ENCODE measurements around the gene ADAM12. TPM values are rescaled to one million over a fixed set of nuclear protein-coding genes. Genes with fewer than 3 reads are reported as not detected.
"Not testable (repeated sequence)": the region's sequence is repeated elsewhere in the genome, so short reads cannot be mapped to it uniquely, and the experiment has no call there.

Gene ADAM12
- total RNA-seq, 1 experiment from 2014 or later: 26.1 TPM

DNA sequence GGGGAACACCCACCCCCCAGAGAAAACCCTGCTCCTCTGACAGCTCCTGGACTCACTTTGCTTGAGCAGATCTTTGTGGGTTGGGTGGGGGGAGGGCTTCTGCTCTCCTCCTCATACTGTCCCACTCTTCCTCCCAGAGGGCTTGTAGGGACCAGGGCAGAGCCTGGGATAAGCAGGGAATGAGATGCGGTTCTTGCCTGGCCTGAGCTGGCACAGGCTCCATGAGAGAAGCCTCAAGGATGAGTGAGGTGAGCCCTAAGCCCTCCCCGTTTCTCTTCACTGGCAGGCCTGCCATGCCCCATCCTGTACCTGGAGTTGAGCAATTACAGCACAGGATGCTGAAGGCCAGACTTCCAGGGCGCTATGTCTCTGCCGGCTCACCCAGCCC lies 134.7 kb downstream of the ADAM12 start:
- in situ Hi-C loops (cut with HindIII; ENCODE audit: low pct_unique_long_range_greater_than_20kb, low sequenced_read_pairs): no loop called here
- no peak for DNase-seq (ENCODE audit: low read depth)

DNA sequence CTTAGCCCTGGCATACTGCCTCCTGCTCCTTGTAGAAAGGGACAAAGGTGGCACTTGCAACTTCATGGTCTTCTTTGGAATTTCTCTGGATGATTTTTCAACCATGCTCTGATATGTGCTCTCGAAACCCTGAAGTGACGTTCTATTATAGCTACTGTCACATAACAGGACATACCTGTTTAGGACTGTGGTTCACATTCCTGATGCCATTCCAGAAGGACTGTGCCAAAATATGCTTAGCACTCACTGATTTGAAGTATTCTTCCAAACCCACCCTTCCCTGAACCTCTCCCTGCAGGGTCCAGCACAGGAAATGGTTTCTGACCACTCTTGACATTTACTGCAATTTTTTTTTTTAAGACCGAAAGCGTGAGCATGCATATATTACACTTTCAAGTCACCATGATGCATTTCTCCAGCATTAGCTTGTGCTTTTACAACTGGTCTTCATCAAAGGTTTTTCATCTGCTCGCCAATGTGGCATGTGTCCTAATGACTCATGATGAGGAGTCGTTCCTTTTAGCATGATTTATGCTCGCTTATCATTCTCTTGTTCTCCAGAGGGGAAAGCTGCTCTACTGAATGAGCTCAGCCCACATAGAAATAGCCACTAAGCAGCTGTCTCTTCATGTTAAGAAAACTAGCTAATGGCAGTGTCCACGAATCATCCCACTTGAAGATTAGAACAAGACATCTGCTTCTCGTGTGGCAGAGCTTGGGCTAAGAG lies 135.2 kb downstream of the ADAM12 start:
- in situ Hi-C loops (cut with HindIII; ENCODE audit: low pct_unique_long_range_greater_than_20kb, low sequenced_read_pairs): no loop called here
- peak; percentile 80 for DNase-seq (ENCODE audit: low read depth)

DNA sequence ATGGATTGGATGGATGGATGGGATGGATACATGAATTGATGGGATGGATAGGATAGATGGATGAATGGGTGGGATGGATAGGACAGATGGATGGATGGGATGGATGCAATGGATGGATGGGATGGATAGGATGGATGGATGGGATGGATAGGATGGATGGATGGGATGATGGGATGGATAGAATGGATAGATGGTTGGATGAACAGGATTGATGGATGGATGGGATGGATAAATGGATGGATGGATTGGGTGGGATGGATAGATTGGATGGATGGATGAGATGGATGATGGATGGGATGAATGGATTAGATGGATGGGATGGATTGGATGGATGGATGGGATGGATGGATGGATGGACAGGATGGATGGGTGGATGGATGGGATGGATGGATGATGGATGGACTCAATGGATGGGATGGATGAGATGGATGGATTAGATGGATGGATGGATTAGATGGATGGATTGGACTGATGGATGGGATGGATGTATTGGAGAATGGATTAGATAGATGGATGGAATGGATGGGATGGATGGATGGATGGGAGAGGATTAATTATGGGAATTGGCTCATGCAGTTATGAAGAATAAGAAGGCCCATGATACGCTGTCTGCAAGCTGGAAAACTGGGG lies 136.4 kb downstream of the ADAM12 start:
- in situ Hi-C loops (cut with HindIII; ENCODE audit: low pct_unique_long_range_greater_than_20kb, low sequenced_read_pairs): no loop called here
- DNase-seq (ENCODE audit: low read depth): no peak

DNA sequence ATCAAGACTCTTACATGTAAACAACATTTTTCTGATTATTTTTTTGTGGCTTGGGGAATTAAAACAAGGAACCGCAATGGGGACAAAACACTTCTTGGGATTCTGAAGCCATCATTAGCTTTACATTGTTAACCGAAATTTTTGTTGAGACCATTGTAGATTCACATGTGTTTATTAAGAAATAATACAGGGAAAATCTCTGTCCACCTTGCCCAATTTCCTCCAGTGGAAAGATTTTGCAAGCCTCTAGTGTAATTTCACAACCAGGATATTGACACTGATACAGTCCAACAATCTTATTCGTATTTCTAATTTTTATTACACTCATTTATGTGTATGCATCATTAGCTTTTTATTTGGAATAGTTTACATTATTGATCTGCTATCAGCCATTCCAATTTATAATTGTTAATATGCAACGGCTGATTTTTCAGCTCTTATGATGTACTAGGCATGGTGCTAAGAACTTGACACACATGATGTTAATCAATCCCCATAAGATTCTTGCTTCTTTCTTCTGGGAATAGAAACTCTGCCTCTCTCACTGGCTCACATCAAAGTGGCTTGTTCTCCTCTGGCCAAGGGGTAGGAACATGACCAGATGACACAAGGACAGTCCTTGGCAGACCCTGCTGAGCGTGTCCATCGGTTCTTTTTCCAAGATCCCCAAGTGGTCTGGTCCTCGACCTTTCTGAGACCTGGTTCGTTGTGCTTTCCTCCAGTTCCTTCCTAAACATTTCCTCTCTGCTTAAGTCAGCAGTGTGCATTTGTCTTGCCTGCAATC lies 137.6 kb downstream of the ADAM12 start:
- in situ Hi-C loops (cut with HindIII; ENCODE audit: low pct_unique_long_range_greater_than_20kb, low sequenced_read_pairs): no loop called here
- DNase-seq (ENCODE audit: low read depth): no peak

DNA sequence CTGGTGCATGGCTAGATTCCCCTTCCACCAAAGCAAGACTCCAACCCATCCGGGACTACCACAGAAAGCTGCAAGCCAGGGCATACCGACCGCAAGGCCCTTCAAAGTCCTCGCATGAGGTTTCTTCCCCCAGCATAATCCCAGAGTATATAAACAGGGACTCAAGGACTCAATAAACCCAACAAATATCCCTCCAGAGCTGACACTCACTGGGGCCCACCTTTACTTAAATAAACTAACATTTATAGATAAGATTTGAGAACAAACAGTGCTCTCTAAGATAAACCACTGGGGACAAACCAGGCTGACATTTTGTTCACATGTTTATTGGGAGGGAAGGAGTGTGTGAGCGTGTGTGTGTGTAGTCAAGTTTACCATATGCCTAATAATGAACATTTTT lies 138.2 kb downstream of the ADAM12 start:
- in situ Hi-C loops (cut with HindIII; ENCODE audit: low pct_unique_long_range_greater_than_20kb, low sequenced_read_pairs): no loop called here
- DNase-seq (ENCODE audit: low read depth): no peak

DNA sequence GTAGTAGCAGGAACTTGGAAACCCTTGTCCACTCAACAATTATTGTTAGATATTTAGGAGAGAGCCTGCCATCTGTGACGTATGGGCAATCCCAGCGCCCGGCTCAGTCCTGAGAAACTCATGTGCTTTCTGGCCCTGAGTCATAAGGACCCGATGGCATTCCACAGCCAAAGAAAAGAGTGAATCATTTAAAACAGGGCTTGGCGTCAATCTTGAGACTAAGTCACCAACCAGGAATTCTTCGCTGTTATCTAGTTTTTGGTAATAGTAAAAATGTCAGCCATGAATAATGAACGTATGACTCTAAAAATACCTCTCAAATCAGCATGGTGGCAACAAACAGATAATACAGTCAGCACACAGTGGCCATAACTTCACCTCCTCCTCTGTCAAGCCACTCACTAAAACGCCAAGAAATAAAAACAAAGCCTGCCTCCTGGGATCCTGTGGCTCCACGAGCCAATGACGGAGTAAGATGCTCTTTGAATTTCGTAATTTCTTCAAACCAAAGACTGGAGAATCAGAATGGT lies 140.8 kb downstream of the ADAM12 start:
- DNase-seq (ENCODE audit: low read depth): peak; percentile 98
- in situ Hi-C loops (cut with HindIII; ENCODE audit: low pct_unique_long_range_greater_than_20kb, low sequenced_read_pairs): no loop called here

DNA sequence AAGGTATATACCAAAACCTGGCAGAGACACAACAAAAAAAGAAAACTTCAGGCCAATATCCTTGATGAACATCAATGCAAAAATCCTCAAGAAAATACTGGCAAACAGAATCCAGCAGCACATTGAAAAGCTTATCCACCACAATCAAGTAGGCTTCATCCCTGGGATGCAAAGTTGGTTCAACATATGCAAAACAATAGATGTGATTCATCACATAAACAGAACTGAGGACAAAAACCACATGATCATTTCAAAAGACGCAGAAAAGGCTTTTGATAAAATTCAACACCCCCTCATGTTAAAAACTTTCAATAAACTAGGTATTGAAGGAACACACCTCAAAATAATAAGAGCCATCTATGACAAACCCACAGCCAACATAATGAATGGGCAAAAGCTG lies 141.9 kb downstream of the ADAM12 start:
- in situ Hi-C loops (cut with HindIII; ENCODE audit: low pct_unique_long_range_greater_than_20kb, low sequenced_read_pairs); DNase-seq (ENCODE audit: low read depth): not testable (repeated sequence)

DNA sequence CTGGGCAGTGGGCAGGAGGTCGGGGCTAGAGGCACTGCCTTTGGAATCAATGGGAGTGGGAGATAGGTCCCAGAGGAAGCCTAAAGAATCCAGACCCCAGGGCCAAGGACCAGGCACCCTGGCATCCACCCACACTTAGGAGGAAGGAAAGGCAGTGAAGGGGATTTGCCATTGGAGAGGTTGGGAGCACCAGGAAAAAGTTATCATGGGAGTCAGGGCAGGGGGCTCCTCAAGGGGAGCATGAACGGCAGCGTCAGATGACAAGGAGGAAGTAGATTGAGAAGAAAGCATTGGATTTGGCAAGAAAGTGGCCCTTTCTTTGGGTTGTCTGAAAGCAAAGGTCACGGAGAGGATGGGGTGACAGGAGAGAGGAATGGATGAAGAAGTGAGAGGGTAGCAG lies 142.8 kb downstream of the ADAM12 start:
- in situ Hi-C loops (cut with HindIII; ENCODE audit: low pct_unique_long_range_greater_than_20kb, low sequenced_read_pairs): no loop called here
- no peak for DNase-seq (ENCODE audit: low read depth)

DNA sequence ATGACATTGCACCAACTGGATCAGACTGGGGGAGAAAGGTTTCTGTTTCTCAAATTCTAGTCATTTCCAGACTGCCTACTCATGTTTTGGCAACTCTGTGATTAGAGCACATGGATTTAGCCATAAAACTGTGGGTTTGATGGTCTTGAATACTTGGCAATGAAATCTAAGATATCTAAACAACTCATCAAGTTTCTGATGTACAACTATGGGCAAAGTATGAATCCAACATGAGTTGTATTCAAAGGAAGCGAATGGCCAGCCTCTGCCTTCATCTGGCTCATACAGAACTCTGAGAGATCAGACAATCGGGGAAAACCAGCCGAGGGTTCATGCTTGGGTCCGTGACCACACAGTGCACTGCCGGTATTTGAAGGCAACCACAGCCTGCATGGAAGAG lies 144.3 kb downstream of the ADAM12 start:
- DNase-seq (ENCODE audit: low read depth): no peak
- in situ Hi-C loops (cut with HindIII; ENCODE audit: low pct_unique_long_range_greater_than_20kb, low sequenced_read_pairs): no loop called here

DNA sequence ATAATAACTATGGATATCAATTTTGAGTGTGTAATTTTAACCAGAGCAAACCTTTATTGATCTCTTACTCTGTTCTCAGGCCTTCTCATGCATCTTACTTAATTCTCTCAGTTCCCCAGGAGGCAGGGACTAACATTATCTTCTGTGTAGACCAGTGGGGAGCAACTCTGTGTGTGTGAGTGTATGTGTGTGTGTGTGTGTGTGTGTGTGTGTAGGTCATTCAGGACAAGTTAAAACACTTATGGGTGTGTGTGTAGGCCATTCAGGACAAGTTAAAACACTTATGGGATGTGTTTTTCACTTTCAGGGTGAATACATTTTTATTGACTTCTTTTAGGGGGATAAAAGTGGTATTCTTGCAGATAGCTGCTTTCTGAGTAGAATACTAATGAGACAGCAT lies 145.0 kb downstream of the ADAM12 start:
- DNase-seq (ENCODE audit: low read depth): no peak
- in situ Hi-C loops (cut with HindIII; ENCODE audit: low pct_unique_long_range_greater_than_20kb, low sequenced_read_pairs): no loop called here

DNA sequence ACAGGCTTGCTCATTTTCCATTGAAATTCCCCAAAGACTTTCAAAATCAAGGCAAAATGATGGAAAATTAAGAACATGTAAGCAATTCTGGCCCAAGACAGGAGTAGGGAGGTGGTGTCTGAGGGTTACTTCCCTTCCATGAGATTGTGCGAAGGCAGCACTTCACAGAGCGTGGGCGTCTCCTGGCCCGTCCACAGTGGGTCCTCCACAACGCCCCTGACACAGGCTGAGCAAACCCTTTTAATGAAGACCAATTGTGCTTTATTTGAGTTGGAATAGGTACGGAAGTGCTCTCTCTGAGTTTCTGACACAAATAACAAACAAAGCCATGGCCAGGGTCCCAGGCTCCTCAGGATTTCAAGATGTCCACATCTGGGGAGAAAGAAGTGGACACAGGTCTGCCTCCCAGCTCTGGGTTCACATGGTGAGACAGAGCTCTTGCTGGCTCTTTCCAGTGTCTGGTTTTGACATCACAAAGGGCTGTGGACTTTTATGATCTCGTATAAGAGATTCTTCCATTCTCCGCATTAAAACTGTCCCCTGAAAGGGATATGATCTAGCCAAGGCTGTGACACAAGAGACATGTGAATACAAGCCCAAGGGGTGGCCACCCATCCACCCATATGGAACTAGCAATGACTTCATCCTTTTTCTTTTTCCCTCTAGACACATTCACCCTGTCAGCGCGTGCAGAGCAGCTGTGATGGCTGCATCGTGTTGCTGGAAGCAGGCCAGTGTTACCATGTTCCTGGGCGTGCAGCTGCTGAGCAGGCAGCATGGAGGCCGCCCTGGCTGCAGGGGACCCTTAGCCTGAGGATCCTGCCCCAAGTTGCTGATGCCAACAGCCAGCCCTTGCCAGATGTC lies 145.6 kb downstream of the ADAM12 start:
- in situ Hi-C loops (cut with HindIII; ENCODE audit: low pct_unique_long_range_greater_than_20kb, low sequenced_read_pairs): no loop called here
- DNase-seq (ENCODE audit: low read depth): no peak

DNA sequence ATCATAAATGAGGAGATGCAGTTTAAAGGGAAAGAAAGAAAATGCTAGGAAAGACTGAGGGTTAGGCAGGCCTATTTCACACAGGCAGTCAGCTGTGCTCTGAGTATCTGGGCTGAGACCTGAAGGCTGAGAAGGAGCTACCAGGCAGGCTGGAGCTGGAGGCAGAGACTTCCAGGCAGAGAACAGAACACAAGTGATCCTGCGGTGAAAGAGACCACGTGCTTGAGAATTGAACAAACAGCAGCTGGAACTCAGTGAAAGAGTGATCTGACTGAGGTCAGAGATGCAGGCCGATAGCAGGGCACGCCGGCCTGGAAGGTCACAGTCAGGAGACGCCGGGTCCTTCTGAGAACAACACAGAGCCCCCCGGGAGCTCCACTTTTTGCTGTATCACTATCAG lies 147.8 kb downstream of the ADAM12 start:
- DNase-seq (ENCODE audit: low read depth): no peak
- in situ Hi-C loops (cut with HindIII; ENCODE audit: low pct_unique_long_range_greater_than_20kb, low sequenced_read_pairs): no loop called here

DNA sequence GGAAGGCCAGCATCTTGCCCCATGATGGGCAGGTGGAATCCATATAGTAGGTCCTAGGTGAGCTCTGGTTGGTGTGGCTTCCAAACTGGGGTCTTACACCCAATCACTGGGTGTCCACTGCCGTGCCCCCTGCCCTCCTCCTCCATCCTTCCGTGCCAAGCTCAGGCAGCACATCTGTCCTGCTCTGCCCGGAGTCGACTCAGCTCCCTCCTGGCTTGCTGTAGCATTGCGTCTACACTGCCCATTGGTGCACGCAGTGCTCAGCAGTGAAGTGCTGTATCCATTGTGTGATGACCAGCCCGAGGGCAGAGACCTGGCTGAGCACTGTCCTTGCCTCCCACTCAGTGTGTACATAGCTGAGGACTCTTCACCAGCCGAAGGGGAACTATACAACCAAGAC lies 148.4 kb downstream of the ADAM12 start:
- in situ Hi-C loops (cut with HindIII; ENCODE audit: low pct_unique_long_range_greater_than_20kb, low sequenced_read_pairs): no loop called here
- no peak for DNase-seq (ENCODE audit: low read depth)

DNA sequence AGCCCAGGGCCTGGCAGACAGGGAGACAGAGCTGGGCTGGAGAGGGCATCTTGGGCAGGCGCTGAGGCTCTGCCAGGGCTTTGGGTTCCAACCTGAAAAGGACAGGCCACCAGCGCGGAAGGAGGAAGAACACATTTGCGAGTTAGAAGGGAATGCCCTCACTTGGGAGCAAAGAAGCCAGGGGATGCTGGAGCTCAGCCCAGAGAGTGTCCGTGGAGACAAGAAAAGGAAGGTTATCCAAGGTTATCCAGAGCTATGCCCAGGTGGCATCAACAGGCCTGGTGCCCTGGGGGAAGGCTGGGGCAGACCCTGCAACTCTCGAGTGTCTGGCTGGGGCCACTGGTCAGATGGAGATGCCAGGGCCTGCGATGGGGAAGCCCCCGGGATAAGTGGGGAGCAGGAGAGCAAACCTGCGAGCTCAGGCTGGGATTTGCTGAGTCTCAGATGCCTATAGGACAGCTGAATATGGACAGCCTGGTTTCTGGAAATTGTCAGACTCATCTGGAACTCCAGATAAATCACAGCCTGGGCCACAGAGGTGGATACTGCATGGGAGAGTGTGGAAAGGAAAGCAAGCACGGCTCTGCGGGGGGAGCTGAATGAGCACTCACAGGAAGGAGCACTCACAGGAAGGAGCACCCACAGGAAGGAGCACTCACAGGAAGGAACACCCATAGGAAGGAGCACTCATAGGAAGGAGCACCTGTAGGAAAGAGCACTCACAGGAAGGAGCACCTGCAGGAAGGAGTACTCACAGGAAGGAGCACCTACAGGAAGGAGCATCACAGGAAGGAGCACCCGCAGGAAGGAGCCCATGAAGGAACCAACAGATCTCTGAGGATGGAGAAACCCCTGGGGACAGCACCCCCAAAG lies 152.1 kb downstream of the ADAM12 start:
- in situ Hi-C loops (cut with HindIII; ENCODE audit: low pct_unique_long_range_greater_than_20kb, low sequenced_read_pairs): no loop called here
- no peak for DNase-seq (ENCODE audit: low read depth)

DNA sequence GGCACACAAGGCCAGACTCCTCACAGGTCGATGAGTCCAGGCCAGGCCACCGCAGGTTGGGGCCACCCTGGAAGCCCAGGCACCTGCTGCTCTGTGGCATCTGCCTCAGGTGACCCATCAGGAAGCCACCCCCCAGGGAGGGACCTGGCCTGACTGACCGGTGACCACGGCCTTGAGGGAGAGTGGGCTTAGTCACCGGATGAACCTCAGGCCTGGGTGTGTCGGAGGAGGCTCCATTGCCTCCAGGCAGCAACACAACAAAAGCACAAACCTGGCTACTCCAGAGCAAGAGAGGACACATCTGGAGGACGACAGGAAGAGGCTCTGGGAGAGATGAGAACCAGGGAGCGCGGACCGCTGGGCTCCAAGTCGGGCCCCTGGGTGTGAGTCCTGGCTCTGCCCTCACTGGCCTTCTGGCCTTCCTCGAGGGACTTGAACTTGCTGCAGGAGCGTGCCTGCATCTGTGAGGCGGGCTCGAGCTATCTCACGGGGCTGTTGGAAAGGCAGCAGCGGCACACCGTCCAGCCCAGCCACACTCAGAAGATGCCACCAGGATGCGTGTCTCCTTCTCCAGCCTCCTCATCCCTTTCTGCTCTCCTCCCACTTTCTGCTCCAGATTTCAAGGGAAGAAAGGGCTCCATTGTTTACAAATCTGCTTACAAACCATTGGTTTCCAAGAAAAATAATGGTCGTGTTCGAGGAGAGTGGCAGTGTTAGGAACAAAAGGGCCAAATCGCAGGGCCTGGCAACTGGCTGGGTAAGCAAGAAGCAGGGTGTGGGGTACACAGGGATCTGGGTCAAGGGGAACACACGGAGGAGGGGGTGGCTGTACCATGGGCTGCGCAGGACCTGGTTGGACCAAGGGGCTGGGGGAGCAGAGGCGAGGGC lies 152.9 kb downstream of the ADAM12 start:
- DNase-seq (ENCODE audit: low read depth): no peak
- in situ Hi-C loops (cut with HindIII; ENCODE audit: low pct_unique_long_range_greater_than_20kb, low sequenced_read_pairs): no loop called here

DNA sequence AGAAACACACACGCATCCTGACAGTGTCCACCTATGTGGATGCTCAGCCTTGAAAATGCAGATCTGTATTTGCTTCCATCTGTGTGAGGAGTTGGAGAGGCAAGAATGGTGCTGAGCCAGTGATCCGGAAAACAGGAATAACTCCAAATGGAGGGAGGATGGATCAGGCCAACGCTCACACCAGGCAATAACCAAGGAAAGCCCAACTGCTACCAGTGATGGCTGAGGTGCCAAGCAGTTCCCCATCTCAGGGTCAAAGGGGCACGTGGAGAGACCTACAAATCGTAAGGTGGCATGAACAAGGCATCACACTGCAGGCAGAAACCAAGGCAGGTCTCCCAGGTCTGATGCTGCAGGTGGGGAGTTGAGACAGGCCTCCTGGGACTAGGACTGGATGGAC lies 153.6 kb downstream of the ADAM12 start:
- no peak for DNase-seq (ENCODE audit: low read depth)
- in situ Hi-C loops (cut with HindIII; ENCODE audit: low pct_unique_long_range_greater_than_20kb, low sequenced_read_pairs): no loop called here

Data from Caki2 (cell line).